Activated naive CD4-positive, alpha-beta T cell (primary cell): ENCODE data around the gene SEC16A.
A peak's percentile ranks its signal among the peaks of the same experiment; 100 is the strongest.

Experiments
- DNase-seq, 4 experiments: peaks; one replicate each; lab custom pipeline; 2025; lab: John Stamatoyannopoulos, UW

Gene SEC16A

GRCh38 chr9:136504512-136505348 lies 21.9 kb upstream of the SEC16A start:
- DNase-seq = no peak

GRCh38 chr9:136502940-136503550 lies 20.2 kb upstream of the SEC16A start:
- DNase-seq = no peak

GRCh38 chr9:136502196-136502595 lies 19.4 kb upstream of the SEC16A start:
- no peak for DNase-seq

- DNase-seq = no peak
These were observed 18.8 kb upstream of the SEC16A start for GRCh38 chr9:136501686-136502085.

- no peak for DNase-seq
These were observed 17.4 kb upstream of the SEC16A start for GRCh38 chr9:136499935-136500910.

GRCh38 chr9:136499071-136499934 lies 16.5 kb upstream of the SEC16A start:
- DNase-seq = no peak

- DNase-seq = no peak
These were observed 15.3 kb upstream of the SEC16A start for GRCh38 chr9:136497916-136498695.

- DNase-seq = no peak
These were observed 14.2 kb upstream of the SEC16A start for GRCh38 chr9:136496801-136497620.

GRCh38 chr9:136496181-136496580 lies 13.3 kb upstream of the SEC16A start:
- DNase-seq = no peak

GRCh38 chr9:136495238-136495800 lies 12.5 kb upstream of the SEC16A start:
- no peak for DNase-seq

- DNase-seq = no peak
These were observed 11.8 kb upstream of the SEC16A start for GRCh38 chr9:136494531-136495215.

- no peak for DNase-seq
These were observed 11.2 kb upstream of the SEC16A start for GRCh38 chr9:136494012-136494411.

GRCh38 chr9:136493567-136493971 lies 10.7 kb upstream of the SEC16A start:
- DNase-seq = no peak

GRCh38 chr9:136492978-136493522 lies 10.2 kb upstream of the SEC16A start:
- no peak for DNase-seq

- no peak for DNase-seq
These were observed 6.9 kb upstream of the SEC16A start for GRCh38 chr9:136489731-136490130.

GRCh38 chr9:136488247-136489214 lies 5.7 kb upstream of the SEC16A start:
- DNase-seq = peak; percentile 42 to 77 (median 57)

GRCh38 chr9:136487672-136488071 lies 4.8 kb upstream of the SEC16A start:
- DNase-seq = no peak
